ENCODE data around the gene DTNB. TPM values are rescaled to one million over a fixed set of nuclear protein-coding genes. Genes with fewer than 3 reads are reported as not detected.

DTNB gene
- total and polyA plus RNA-seq, 10 of the 15 experiments (the other 5 are each of a cell fraction or from before 2014, with no cell fraction given) = 4.5 to 30.6 (median 11.9) TPM

- Histone ChIP-seq H3K4me2 (ENCODE audit: control insufficient read depth, insufficient read depth) (peak overlapping the region; percentile 96), H3K9ac (ENCODE audit: control insufficient read depth, insufficient read depth, low read length) (peak overlapping the region; percentile 44), H3K4me1 (ENCODE audit: control insufficient read depth, insufficient read depth, low read length) (peaks cover 18% of the 10 kb centered on the region), H3K4me3 (peak overlapping the region; percentile 25; the same call in 1 of the 2 replicates), H3K27ac (ENCODE audit: control insufficient read depth, insufficient read depth) (peak overlapping the region; percentile 77), H3K27me3 (replicated peaks in 1 of 2; ENCODE audit: control insufficient read depth in 2 of 2, insufficient read depth in 2 of 2, low read length in 1 of 2) (no peaks in the 10 kb centered on the region), H2AFZ (ENCODE audit: control insufficient read depth, low read depth, low read length) (peak overlapping the region; percentile 47), H3K9me3 (replicated peaks; ENCODE audit: control insufficient read depth, insufficient read depth, low read length) (no peaks in the 10 kb centered on the region; the same call in 2 of the 3 replicates), H3K36me3 (ENCODE audit: control insufficient read depth in 2 of 2, insufficient read depth in 2 of 2, low read length in 1 of 2) (no peaks in the 10 kb centered on the region), H4K20me1 (ENCODE audit: control insufficient read depth, insufficient read depth) (no peaks in the 10 kb centered on the region), H3K79me2 (ENCODE audit: control insufficient read depth, insufficient read depth, low read length) (no peaks in the 10 kb centered on the region)
- peak; percentile 71 for FAIRE-seq
- 28% methylated on average over 3 of the region's 3 CpGs for WGBS (ENCODE audit: insufficient coverage, insufficient replicate concordance, low lambda C conversion rate, missing lambda C conversion rate)
- in situ Hi-C loops (cut with MboI) = no loop called here
- SMC1A ChIA-PET (ENCODE audit: uncharacterized antibody, unreplicated experiment) = interaction anchor here (0.7 to 2.0 kb wide), 4 partner anchors 17 to 171 kb away, joined by 3 to 4 read pairs (median 3); no protein-coding TSS in a partner anchor
- TF ChIP-seq NFIC (IDR thresholded peaks at IDR 0.05; ENCODE audit: low read depth, low read length) (peak; percentile 29; the same call in 1 of the 2 replicates), RBBP5 (conservative IDR thresholded peaks at IDR 0.05) (no peak), SMARCA5 (IDR thresholded peaks at IDR 0.05) (0 out of 2 replicates have a peak, but pooled peaks have one; percentile 23), ZSCAN29 (IDR thresholded peaks at IDR 0.05) (peak; percentile 88), CREM (IDR thresholded peaks at IDR 0.05; ENCODE audit: low read depth) (0 out of 2 replicates have a peak, but pooled peaks have one; percentile 19), ATF2 (IDR thresholded peaks at IDR 0.05; ENCODE audit: low read length) (peak; percentile 16; the same call in 1 of the 2 replicates), E2F4 (IDR thresholded peaks at IDR 0.05; ENCODE audit: low read depth, low read length) (no peak), CREB1 (IDR thresholded peaks at IDR 0.05; ENCODE audit: low read depth) (no peak), JUNB (IDR thresholded peaks at IDR 0.05) (peak; percentile 36; the same call in 1 of the 2 replicates)
- CTCF ChIA-PET = interaction anchor here (0.7 to 1.6 kb wide), 3 partner anchors 61 to 152 kb away, joined by 3 to 5 read pairs (median 3); no protein-coding TSS in a partner anchor
- no TSS peak for BruUV-seq (replicated peaks)
- RAD21 ChIA-PET (ENCODE audit: unreplicated experiment) = interaction anchor here (0.9 kb wide), 1 partner anchor 39 kb away, joined by 3 read pairs; no protein-coding TSS in a partner anchor
- intact Hi-C loops (cut with micrococcal nuclease; ENCODE audit: unreplicated experiment) = no loop called here
- peak; percentile 26 for DNase-seq (ENCODE audit: low read depth, low spot score)
- POLR2A ChIA-PET = interaction anchor here (0.6 to 1.4 kb wide), 4 partner anchors 10 to 231 kb away, joined by 3 to 4 read pairs (median 4); no protein-coding TSS in a partner anchor
- ATAC-seq = peak; percentile 82
Measured at GRCh38 chr2:25514043-25514637, 159.2 kb downstream of the DTNB start.

All from GM12878 (cell line).